CD14-positive monocyte (primary cell): ENCODE data around the gene FKRP. TPM values are rescaled to one million over a fixed set of nuclear protein-coding genes. Genes with fewer than 3 reads are reported as not detected.

Experiments used
- DNase-seq, 3 donors: peaks; one replicate each; pipeline ENCODE4 v3.0.0-alpha.2; 2011 to 2022
- H2AFZ ChIP-seq: 2 replicates; pipeline ENCODE4 v1.6.0; 2012; ENCODE audit warnings: mild to moderate bottlenecking, low read depth, low read length, inconsistent platforms; ENCODE audit not compliant: insufficient read depth, poor library complexity, severe bottlenecking
- H3K27ac ChIP-seq, 2 donors: 1 replicate in 1 of 2; 2 replicates in 1 of 2; pipeline ENCODE4 v1.5.1; 2012 to 2013; ENCODE audit warnings: low read length in 2 of 2, control low read depth in 1 of 2, inconsistent platforms in 1 of 2, low read depth in 1 of 2, mild to moderate bottlenecking in 1 of 2
- H3K27me3 ChIP-seq, 2 donors: one replicate each; pipeline versions ENCODE4 v1.6.0 to v1.6.1; 2011 to 2013; ENCODE audit warnings: low read length in 2 of 2; ENCODE audit not compliant: control insufficient read depth in 2 of 2, insufficient read depth in 2 of 2
- H3K36me3 ChIP-seq, 2 donors: replicated peaks in 1 of 2; 1 replicate in 1 of 2; 2 replicates in 1 of 2; pipeline versions ENCODE4 v1.5.1 to v1.6.1; 2012 to 2013; ENCODE audit warnings: low read length in 2 of 2, control low read depth in 1 of 2, inconsistent platforms in 1 of 2, mild to moderate bottlenecking in 1 of 2; ENCODE audit not compliant: insufficient read depth in 2 of 2, control insufficient read depth in 1 of 2
- H3K4me1 ChIP-seq, 2 donors: 1 replicate in 1 of 2; 2 replicates in 1 of 2; pipeline versions ENCODE4 v1.5.1 to v1.6.1; 2012 to 2013; ENCODE audit warnings: low read length in 2 of 2, control low read depth in 1 of 2, inconsistent platforms in 1 of 2, mild to moderate bottlenecking in 1 of 2, moderate library complexity in 1 of 2; ENCODE audit not compliant: insufficient read depth in 2 of 2, control insufficient read depth in 1 of 2
- H3K4me2 ChIP-seq: replicated peaks from 2 replicates; pipeline ENCODE3; 2012; ENCODE audit warnings: low read length, moderate library complexity, mild to moderate bottlenecking; ENCODE audit not compliant: poor library complexity, severe bottlenecking; ENCODE audit errors: extremely low read depth
- H3K4me3 ChIP-seq, 3 experiments: fragments of 200-600 bp in 1 of 3; sonication (generic) in 1 of 3; replicated peaks in 1 of 3; 1 replicate in 2 of 3; 2 replicates in 1 of 3; pipeline ENCODE4 v1.5.1; 2011 to 2013; ENCODE audit warnings: low read length in 3 of 3, mild to moderate bottlenecking in 3 of 3, control low read depth in 2 of 3, low read depth in 2 of 3, inconsistent platforms in 1 of 3, moderate library complexity in 1 of 3
- H3K79me2 ChIP-seq: 2 replicates; pipeline ENCODE4 v1.6.0; 2012; ENCODE audit warnings: mild to moderate bottlenecking, control low read depth, inconsistent platforms, low read length, moderate library complexity; ENCODE audit not compliant: insufficient read depth
- H3K9ac ChIP-seq: 2 replicates; pipeline ENCODE4 v1.6.0; 2017; ENCODE audit warnings: low read length, mild to moderate bottlenecking; ENCODE audit not compliant: insufficient read depth, poor library complexity, severe bottlenecking
- H3K9me3 ChIP-seq, 2 donors: replicated peaks in 1 of 2; 1 replicate in 1 of 2; 2 replicates in 1 of 2; pipeline versions ENCODE4 v1.5.1 to v1.6.1; 2012 to 2013; ENCODE audit warnings: low read length in 2 of 2, control low read depth in 1 of 2; ENCODE audit not compliant: control insufficient read depth in 1 of 2, insufficient read depth in 1 of 2
- H4K20me1 ChIP-seq: 2 replicates; pipeline ENCODE4 v1.6.0; 2012; ENCODE audit warnings: mild to moderate bottlenecking, low read length, control low read depth, moderate library complexity; ENCODE audit not compliant: insufficient read depth
- H3K27ac Mint-ChIP-seq, 7 donors: one replicate each; pipeline ENCODE4 v1.8.0; 2020; ENCODE audit warnings: mild to moderate bottlenecking in 7 of 7, mixed read lengths in 7 of 7, moderate library complexity in 6 of 7, inconsistent platforms in 2 of 7
- H3K27me3 Mint-ChIP-seq, 3 donors: one replicate each; pipeline ENCODE4 v1.8.0; 2021 to 2022; ENCODE audit warnings: low read depth in 3 of 3, mild to moderate bottlenecking in 3 of 3, mixed read lengths in 3 of 3, moderate library complexity in 3 of 3, inconsistent platforms in 1 of 3
- H3K36me3 Mint-ChIP-seq, 2 donors: one replicate each; pipeline ENCODE4 v1.8.0; 2020; ENCODE audit warnings: mixed read lengths in 2 of 2, inconsistent platforms in 1 of 2, mild to moderate bottlenecking in 1 of 2
- H3K4me1 Mint-ChIP-seq: one replicate; pipeline ENCODE4 v1.8.0; 2020; ENCODE audit warnings: mild to moderate bottlenecking, mixed read lengths
- H3K4me3 Mint-ChIP-seq, 2 donors: one replicate each; pipeline ENCODE4 v1.8.0; 2020; ENCODE audit warnings: mild to moderate bottlenecking in 2 of 2, mixed read lengths in 2 of 2, moderate library complexity in 1 of 2
- H3K9me3 Mint-ChIP-seq, 7 donors: one replicate each; pipeline ENCODE4 v1.8.0; 2020 to 2022; ENCODE audit warnings: mixed read lengths in 7 of 7, mild to moderate bottlenecking in 6 of 7, moderate library complexity in 6 of 7, inconsistent platforms in 2 of 7
- CTCF ChIP-seq: fragments of 200-600 bp; IDR thresholded peaks from one replicate; pipeline ENCODE4 v1.8.0; 2022; ENCODE audit warnings: antibody characterized with exemption, mild to moderate bottlenecking
- WGBS: methylation state at CpG from one replicate; pipeline ENCODE4 v1.1.5; 2013; ENCODE audit warnings: missing lambda C conversion rate; ENCODE audit not compliant: insufficient coverage; 5-methylcytosine and 5-hydroxymethylcytosine counted together
- intact Hi-C, 2 donors: fragments of 100-400 bp; cut with micrococcal nuclease; formaldehyde crosslinking; loops; one replicate each; pipeline versions ENCODE4 v1.15.0 to v1.15.1; 2023
- polyA plus RNA-seq, 3 donors: library from polyadenylated mRNA; depleted of rRNA in 1 of 3; unstranded in 2 of 3; stranded (reverse) in 1 of 3; fragments of 300-500 nt in 2 of 3; fragments of >200 nt in 1 of 3; fragmentation: Illumina TruSeq in 2 of 3; gene quantifications; 1 replicate in 2 of 3; 2 replicates in 1 of 3; pipeline ENCODE4 v1.2.3, GENCODE V29; 2012 to 2021

The FKRP gene
- polyA plus RNA-seq, 3 donors: 2.1 to 21.5 (median 2.7) TPM

- Histone ChIP-seq H2AFZ (peak overlapping the region; percentile 23), H4K20me1 (peaks cover 62% of the 10 kb centered on the region), H3K27ac (peak overlapping the region; percentile 15 to 91), H3K9ac (no peak overlapping the region), H3K4me2 (peak overlapping the region; percentile 98), H3K79me2 (peaks cover 70% of the 10 kb centered on the region), H3K4me1 (peaks cover 35 to 50% of the 10 kb centered on the region in 2 donors), H3K27me3 (no peaks in the 10 kb centered on the region), H3K9me3 (no peaks in the 10 kb centered on the region), H3K4me3 (peak overlapping the region; percentile 33 to 93 (median 34)), H3K36me3 (peaks cover 36 to 47% of the 10 kb centered on the region in 2 donors)
- H3K27ac Mint-ChIP-seq: peak overlapping the region; percentile 83 to 95 (median 94)
- H3K4me1 Mint-ChIP-seq: peaks cover 42% of the 10 kb centered on the region
- peak overlapping the region; percentile 70 to 78 for H3K4me3 Mint-ChIP-seq
- TF ChIP-seq CTCF: peak; percentile 45
- intact Hi-C loops: loop anchor here (5.0 kb wide), 2 partner anchors 68 to 328 kb away; partner anchors contain the start of genes AP2S1 (in 1 of the 2) and ZC3H4 (in 1 of the 2)
- H3K9me3 Mint-ChIP-seq: no peaks in the 10 kb centered on the region
- H3K36me3 Mint-ChIP-seq: peaks cover 33 to 48% of the 10 kb centered on the region in 2 donors
- H3K27me3 Mint-ChIP-seq: no peaks in the 10 kb centered on the region
- WGBS: 21% methylated on average over 9 of the region's 17 CpGs
- DNase-seq: peak; percentile 63 to 67 (median 67)
Measured at GRCh38 chr19:46784262-46785053, 38.6 kb downstream of the FKRP start.

GRCh38 chr19:46785054-46785979, 39.5 kb downstream of the FKRP start:
- H3K4me3 Mint-ChIP-seq: peak overlapping the region; percentile 95 to 97
- no peaks in the 10 kb centered on the region for H3K9me3 Mint-ChIP-seq
- H3K27ac ChIP-seq: peak overlapping the region; percentile 76 to 91
- H3K9ac ChIP-seq: peak overlapping the region; percentile 77
- H3K4me2 ChIP-seq: peak overlapping the region; percentile 98
- H3K36me3 ChIP-seq: peaks cover 32 to 39% of the 10 kb centered on the region in 2 donors
- H3K4me1 ChIP-seq: peaks cover 35 to 50% of the 10 kb centered on the region in 2 donors
- peak overlapping the region in 2 of 3 experiments; percentile 92 to 93 for H3K4me3 ChIP-seq
- peaks cover 62% of the 10 kb centered on the region for H4K20me1 ChIP-seq
- DNase-seq: no peak
- TF ChIP-seq CTCF: no peak
- H3K27me3 ChIP-seq: no peaks in the 10 kb centered on the region
- peaks cover 70% of the 10 kb centered on the region for H3K79me2 ChIP-seq
- 86% methylated on average over 8 of the region's 19 CpGs for WGBS
- peak overlapping the region; percentile 88 to 95 (median 94) for H3K27ac Mint-ChIP-seq
- H3K36me3 Mint-ChIP-seq: peaks cover 29 to 41% of the 10 kb centered on the region in 2 donors
- no peaks in the 10 kb centered on the region for H3K9me3 ChIP-seq
- peaks cover 41% of the 10 kb centered on the region for H3K4me1 Mint-ChIP-seq
- H3K27me3 Mint-ChIP-seq: no peaks in the 10 kb centered on the region
- peak overlapping the region; percentile 23 for H2AFZ ChIP-seq
- intact Hi-C loops: loop anchor here (5.0 kb wide), 2 partner anchors 67 to 327 kb away; partner anchors contain the start of genes AP2S1 (in 1 of the 2) and ZC3H4 (in 1 of the 2)
